Prostate gland (tissue), 2 donors: Measurements from ENCODE around the gene PSRC1.
"Not testable (repeated sequence)": the region's sequence is repeated elsewhere in the genome, so short reads cannot be mapped to it uniquely, and the experiment has no call there.

ENCODE experiments used
- POLR2A ChIP-seq: fragments of 450-650 bp; IDR thresholded peaks from one replicate; pipeline ENCODE4 v1.6.1; 2016; ENCODE audit warnings: antibody characterized with exemption, mild to moderate bottlenecking
- TF ChIP-seq, protein P1 (sequence below), 4 experiments: fragments of 200-600 bp in 2 of 4; fragments of 450-650 bp in 2 of 4; sonication (generic) in 2 of 4; IDR thresholded peaks; 1 replicate in 3 of 4; 2 replicates in 1 of 4; pipeline ENCODE4 v1.5.1; 2016 to 2019; ENCODE audit warnings: antibody characterized with exemption in 4 of 4, mild to moderate bottlenecking in 2 of 4, moderate library complexity in 2 of 4

DNA sequence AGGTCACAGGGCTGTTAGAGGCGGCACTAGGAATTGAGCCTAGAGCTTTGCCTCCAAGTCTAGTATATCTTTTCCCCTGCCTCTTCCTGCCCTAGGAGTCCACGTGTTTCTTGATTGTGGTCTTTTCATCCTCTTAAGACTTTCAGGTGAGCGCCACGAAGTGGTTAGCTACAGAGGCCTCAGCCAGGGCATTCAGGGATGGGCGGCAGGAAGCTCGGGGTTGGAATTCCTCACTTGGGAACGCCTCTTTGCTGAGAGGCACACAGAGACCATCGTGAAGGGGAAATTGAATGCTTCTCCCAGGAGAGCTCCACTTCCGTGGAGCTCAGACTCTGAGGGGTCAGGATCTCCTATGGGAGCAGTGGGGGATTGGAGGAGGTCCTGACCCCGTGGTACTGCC is 23.0 kb upstream of the PSRC1 start:
- TF ChIP-seq, protein P1, sequence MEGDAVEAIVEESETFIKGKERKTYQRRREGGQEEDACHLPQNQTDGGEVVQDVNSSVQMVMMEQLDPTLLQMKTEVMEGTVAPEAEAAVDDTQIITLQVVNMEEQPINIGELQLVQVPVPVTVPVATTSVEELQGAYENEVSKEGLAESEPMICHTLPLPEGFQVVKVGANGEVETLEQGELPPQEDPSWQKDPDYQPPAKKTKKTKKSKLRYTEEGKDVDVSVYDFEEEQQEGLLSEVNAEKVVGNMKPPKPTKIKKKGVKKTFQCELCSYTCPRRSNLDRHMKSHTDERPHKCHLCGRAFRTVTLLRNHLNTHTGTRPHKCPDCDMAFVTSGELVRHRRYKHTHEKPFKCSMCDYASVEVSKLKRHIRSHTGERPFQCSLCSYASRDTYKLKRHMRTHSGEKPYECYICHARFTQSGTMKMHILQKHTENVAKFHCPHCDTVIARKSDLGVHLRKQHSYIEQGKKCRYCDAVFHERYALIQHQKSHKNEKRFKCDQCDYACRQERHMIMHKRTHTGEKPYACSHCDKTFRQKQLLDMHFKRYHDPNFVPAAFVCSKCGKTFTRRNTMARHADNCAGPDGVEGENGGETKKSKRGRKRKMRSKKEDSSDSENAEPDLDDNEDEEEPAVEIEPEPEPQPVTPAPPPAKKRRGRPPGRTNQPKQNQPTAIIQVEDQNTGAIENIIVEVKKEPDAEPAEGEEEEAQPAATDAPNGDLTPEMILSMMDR (IDR thresholded peaks at IDR 0.05): not testable (repeated sequence)
- TF ChIP-seq POLR2A: not testable (repeated sequence)
